ENCODE measurements around the gene IFT74. TPM values are rescaled to one million over a fixed set of nuclear protein-coding genes. Genes with fewer than 3 reads are reported as not detected.
A peak's percentile ranks its signal among the peaks of the same experiment; 100 is the strongest.

Gene IFT74
- total and polyA plus RNA-seq, 2 of the 13 experiments (the other 11 are each of a cell fraction or from before 2014, with no cell fraction given): 4.2 to 12.3 TPM

- TF ChIP-seq MLXIP (CRISPR knock-in tag; IDR thresholded peaks at IDR 0.05; ENCODE audit: borderline replicate concordance) (no peak), YEATS2 (CRISPR knock-in tag; IDR thresholded peaks at IDR 0.05; ENCODE audit: borderline replicate concordance) (peak; percentile 81), ZNF574 (CRISPR knock-in tag; IDR thresholded peaks at IDR 0.05) (peak; percentile 88), ZNF331 (CRISPR knock-in tag; IDR thresholded peaks at IDR 0.05) (no peak; the same call in 1 of the 2 replicates), PATZ1 (CRISPR knock-in tag; IDR thresholded peaks at IDR 0.05) (no peak), ZNF33A (CRISPR knock-in tag; IDR thresholded peaks at IDR 0.05; ENCODE audit: borderline replicate concordance) (no peak), ZFP36L1 (CRISPR knock-in tag; IDR thresholded peaks at IDR 0.05) (peak; percentile 45; the same call in 1 of the 2 replicates), ZBTB4 (CRISPR knock-in tag; IDR thresholded peaks at IDR 0.05; ENCODE audit: borderline replicate concordance) (peak; percentile 83; the same call in 1 of the 2 replicates), ZSCAN31 (CRISPR knock-in tag; IDR thresholded peaks at IDR 0.05; ENCODE audit: low read depth) (no peak), ZNF75D (CRISPR knock-in tag; IDR thresholded peaks at IDR 0.05; ENCODE audit: borderline replicate concordance) (no peak), ZNF503 (CRISPR knock-in tag; IDR thresholded peaks at IDR 0.05) (no peak), TBP (CRISPR knock-in tag; IDR thresholded peaks at IDR 0.05) (no peak), SNRNP70 (IDR thresholded peaks at IDR 0.05; ENCODE audit: low read depth, low read length) (no peak)
Measured at GRCh38 chr9:26946753-26947727, 9.2 kb upstream of the IFT74 start, which contains the start of gene PLAA (continued).

Data from HepG2 (cell line).